HEK293 (cell line): ENCODE measurements around the gene NUCB1.
A peak's percentile ranks its signal among the peaks of the same experiment; 100 is the strongest.
"Not testable (repeated sequence)": the region's sequence is repeated elsewhere in the genome, so short reads cannot be mapped to it uniquely, and the experiment has no call there.

Experiments
- CTCF ChIA-PET: fragments of 350-600 bp; formaldehyde crosslinking; extraction: SDS; loops from one replicate; lab custom pipeline; 2021; ENCODE audit warnings: antibody characterized with exemption; lab: Yijun Ruan, JAX
- POLR2A ChIA-PET: fragments of 300-600 bp; formaldehyde crosslinking; extraction: SDS; loops from one replicate; lab custom pipeline; 2020; ENCODE audit warnings: antibody characterized with exemption, inconsistent platforms; lab: Yijun Ruan, JAX
- H3K27ac ChIP-seq: fragments of 200-500 bp; sonication (Bioruptor generic); 2 replicates; pipeline ENCODE4 v1.5.1; 2014; ENCODE audit warnings: low read depth, low read length, control low read depth, inconsistent platforms; ENCODE audit errors: extremely low read depth
- H3K36me3 ChIP-seq, 2 experiments: fragments of 200-500 bp in 1 of 2; sonication (Bioruptor generic) in 1 of 2; 1 replicate in 1 of 2; 2 replicates in 1 of 2; pipeline ENCODE4 v1.5.1; 2014 to 2017; ENCODE audit warnings: inconsistent platforms in 2 of 2, low read length in 2 of 2; ENCODE audit not compliant: control insufficient read depth in 2 of 2, insufficient read depth in 1 of 2
- H3K4me1 ChIP-seq: fragments of 200-500 bp; sonication (Bioruptor generic); 2 replicates; pipeline ENCODE4 v1.5.1; 2014; ENCODE audit warnings: mild to moderate bottlenecking, low read length, inconsistent platforms; ENCODE audit not compliant: control insufficient read depth, insufficient read depth
- H3K4me3 ChIP-seq: 2 replicates; pipeline ENCODE4 v1.5.1; 2011; ENCODE audit warnings: low read depth, mild to moderate bottlenecking, control low read depth, low read length, moderate library complexity
- H3K9me3 ChIP-seq: fragments of 200-500 bp; sonication (Bioruptor generic); 2 replicates; pipeline ENCODE4 v1.5.1; 2014; ENCODE audit warnings: low read depth, low read length, inconsistent platforms; ENCODE audit not compliant: control insufficient read depth, insufficient read depth
- BCL6B ChIP-seq: fragments of 450-650 bp; formaldehyde crosslinking; IDR thresholded peaks from 2 replicates; pipeline ENCODE4 v1.5.1; 2017; ENCODE audit warnings: missing biosample characterization, missing genetic modification characterization
- GLI2 ChIP-seq: fragments of 450-650 bp; formaldehyde crosslinking; IDR thresholded peaks from 2 replicates; pipeline ENCODE4; 2017; ENCODE audit warnings: missing biosample characterization, missing genetic modification characterization, low read depth, borderline replicate concordance
- GLIS2 ChIP-seq: fragments of 450-650 bp; formaldehyde crosslinking; IDR thresholded peaks from 2 replicates; pipeline ENCODE4 v1.5.1; 2016; ENCODE audit warnings: missing biosample characterization, missing genetic modification characterization
- KLF7 ChIP-seq: fragments of 450-650 bp; formaldehyde crosslinking; IDR thresholded peaks from 2 replicates; pipeline ENCODE4 v1.5.1; 2016; ENCODE audit warnings: missing biosample characterization, missing genetic modification characterization, borderline replicate concordance
- MZF1 ChIP-seq: fragments of 450-650 bp; formaldehyde crosslinking; IDR thresholded peaks from 2 replicates; pipeline ENCODE4 v1.5.1; 2017; ENCODE audit warnings: missing biosample characterization, missing genetic modification characterization, borderline replicate concordance
- WT1 ChIP-seq: fragments of 450-650 bp; formaldehyde crosslinking; IDR thresholded peaks from 2 replicates; pipeline ENCODE4 v1.5.1; 2016; ENCODE audit warnings: missing biosample characterization, missing genetic modification characterization
- ZBTB20 ChIP-seq: fragments of 450-650 bp; formaldehyde crosslinking; IDR thresholded peaks from 2 replicates; pipeline ENCODE4 v1.5.1; 2016; ENCODE audit warnings: missing biosample characterization, missing genetic modification characterization
- ZBTB7A ChIP-seq: fragments of 450-650 bp; formaldehyde crosslinking; IDR thresholded peaks from 2 replicates; pipeline ENCODE4 v1.5.1; 2016; ENCODE audit warnings: low read depth, missing biosample characterization, missing genetic modification characterization
- ZEB2 ChIP-seq: fragments of 450-650 bp; formaldehyde crosslinking; IDR thresholded peaks from 2 replicates; pipeline ENCODE4 v1.5.1; 2016; ENCODE audit warnings: missing biosample characterization, missing genetic modification characterization
- ZFHX2 ChIP-seq: fragments of 450-650 bp; formaldehyde crosslinking; conservative IDR thresholded peaks from 2 replicates; pipeline ENCODE4 v1.5.1; 2016; ENCODE audit warnings: missing biosample characterization, missing genetic modification characterization
- ZNF10 ChIP-seq: fragments of 450-650 bp; formaldehyde crosslinking; IDR thresholded peaks from 2 replicates; pipeline ENCODE4 v1.5.1; 2017; ENCODE audit warnings: missing biosample characterization, missing genetic modification characterization
- ZNF324 ChIP-seq: fragments of 450-650 bp; formaldehyde crosslinking; IDR thresholded peaks from 2 replicates; pipeline ENCODE4 v1.5.1; 2016; ENCODE audit warnings: missing biosample characterization, missing genetic modification characterization
- ZNF521 ChIP-seq: fragments of 450-650 bp; formaldehyde crosslinking; IDR thresholded peaks from 2 replicates; pipeline ENCODE4 v1.5.1; 2017; ENCODE audit warnings: missing biosample characterization, mild to moderate bottlenecking, missing genetic modification characterization
- ZNF580 ChIP-seq: fragments of 450-650 bp; formaldehyde crosslinking; IDR thresholded peaks from 2 replicates; pipeline ENCODE4 v1.5.1; 2016; ENCODE audit warnings: missing biosample characterization, missing genetic modification characterization
- ZNF610 ChIP-seq: fragments of 450-650 bp; formaldehyde crosslinking; IDR thresholded peaks from 2 replicates; pipeline ENCODE4 v1.5.1; 2016; ENCODE audit warnings: missing biosample characterization, missing genetic modification characterization, borderline replicate concordance
- ZNF76 ChIP-seq: fragments of 450-650 bp; formaldehyde crosslinking; IDR thresholded peaks from 2 replicates; pipeline ENCODE4; 2016; ENCODE audit warnings: low read depth, missing biosample characterization, missing genetic modification characterization, borderline replicate concordance
- ZNF768 ChIP-seq: fragments of 450-650 bp; formaldehyde crosslinking; IDR thresholded peaks from 2 replicates; pipeline ENCODE4 v1.5.1; 2018; ENCODE audit warnings: missing biosample characterization, mild to moderate bottlenecking, missing genetic modification characterization

Gene NUCB1

GRCh38 chr19:48899386-48899749 lies 744 bp upstream of the NUCB1 start:
- H3K36me3 ChIP-seq, H3K4me1 ChIP-seq, H3K9me3 ChIP-seq, H3K4me3 ChIP-seq: not testable (repeated sequence)
- peak overlapping the region; percentile 60 for H3K27ac ChIP-seq
- 0 out of 2 replicates have a peak, but pooled peaks have one; percentile 36 for TF ChIP-seq ZNF768 (tag by site-specific recombination)
- ChIA-PET POLR2A (interaction anchor here (0.6 to 2.9 kb wide), 13 partner anchors 23 to 280 kb away, joined by 3 to 30 read pairs (median 6); partner anchors contain the start of genes BAX, DHDH, FTL and GYS1), CTCF (interaction anchor here (0.6 to 1.5 kb wide), 7 partner anchors 33 to 94 kb away, joined by 3 to 5 read pairs (median 4); partner anchors contain the start of genes GYS1 and RUVBL2)

- no peaks in the 10 kb centered on the region for H3K4me1 ChIP-seq
- ChIA-PET CTCF (interaction anchor here (0.6 to 1.5 kb wide), 7 partner anchors 32 to 113 kb away, joined by 3 to 5 read pairs (median 3); partner anchors contain the start of genes GYS1, HSD17B14 and RUVBL2), POLR2A (interaction anchor here (0.6 to 2.9 kb wide), 13 partner anchors 20 to 281 kb away, joined by 3 to 30 read pairs (median 6); partner anchors contain the start of genes BAX, DHDH, FTL and GYS1)
- peaks cover 8 to 19% of the 10 kb centered on the region in 2 experiments; a peak in 2 of 3 replicates for H3K36me3 ChIP-seq
- 0 out of 2 replicates have a peak, but pooled peaks have one; percentile 31 for TF ChIP-seq ZBTB20 (tag by site-specific recombination)
- no peak for TF ChIP-seq ZNF610 (tag by site-specific recombination)
- TF ChIP-seq ZNF324 = no peak
- peak; percentile 38; the same call in 1 of the 2 replicates for TF ChIP-seq GLIS2 (tag by site-specific recombination)
- TF ChIP-seq BCL6B (tag by site-specific recombination) = no peak
- TF ChIP-seq WT1 (tag by site-specific recombination) = peak; percentile 12; the same call in 1 of the 2 replicates
- TF ChIP-seq ZBTB7A (tag by site-specific recombination) = 0 out of 2 replicates have a peak, but pooled peaks have one; percentile 29
- 0 out of 2 replicates have a peak, but pooled peaks have one; percentile 7 for TF ChIP-seq ZFHX2 (tag by site-specific recombination)
- TF ChIP-seq GLI2 (tag by site-specific recombination) = no peak
- TF ChIP-seq ZNF10 (tag by site-specific recombination) = peak; percentile 90
- peak; percentile 95 for TF ChIP-seq ZNF76 (tag by site-specific recombination)
- no peak for TF ChIP-seq ZNF521
- TF ChIP-seq KLF7 = 0 out of 2 replicates have a peak, but pooled peaks have one; percentile 17
- TF ChIP-seq ZNF580 = 0 out of 2 replicates have a peak, but pooled peaks have one; percentile 36
- no peak for TF ChIP-seq ZEB2 (tag by site-specific recombination)
- no peak for TF ChIP-seq MZF1 (tag by site-specific recombination)
- H3K9me3 ChIP-seq = no peaks in the 10 kb centered on the region
- H3K4me3 ChIP-seq = peak overlapping the region; percentile 54
- peak overlapping the region; percentile 62 for H3K27ac ChIP-seq
Measured at GRCh38 chr19:48900477-48901406, 630 bp downstream of the NUCB1 start.

- H3K27ac ChIP-seq, H3K9me3 ChIP-seq, H3K4me3 ChIP-seq, H3K4me1 ChIP-seq: not testable (repeated sequence)
- H3K36me3 ChIP-seq = peaks cover 23 to 24% of the 10 kb centered on the region in 2 experiments; a peak in 2 of 3 replicates
- ChIA-PET CTCF (interaction anchor here (0.7 kb wide), 1 partner anchor 97 kb away, joined by 4 read pairs; no protein-coding TSS in a partner anchor), POLR2A (interaction anchor here (0.6 to 1.2 kb wide), 2 partner anchors 17 to 28 kb away, joined by 3 to 4 read pairs; no protein-coding TSS in a partner anchor)
Measured at GRCh38 chr19:48902291-48902690, 2.2 kb downstream of the NUCB1 start.
